GM12878 (cell line): ENCODE data around the gene ADAT3. TPM values are rescaled to one million over a fixed set of nuclear protein-coding genes. Genes with fewer than 3 reads are reported as not detected.
A peak's percentile ranks its signal among the peaks of the same experiment; 100 is the strongest.

ENCODE experiments used
- ATAC-seq: fragments of 200-7000 bp; cut with Tn5 transposase; 3 replicates; pipeline ENCODE4 v1.9.1; 2020; ENCODE audit warnings: mild to moderate bottlenecking, moderate library complexity
- BruUV-seq: library from RNA; stranded (reverse); fragments of 400-500 nt; replicated peaks from 2 replicates; lab custom pipeline; 2021; lab: Mats Ljungman, UMichigan
- CTCF ChIA-PET: fragments of 300-600 bp; sonication (Branson Sonifier 250); formaldehyde crosslinking; extraction: SDS; loops from one replicate; lab custom pipeline; 2021; ENCODE audit warnings: inconsistent platforms; lab: Yijun Ruan, JAX
- POLR2A ChIA-PET: fragments of 350-600 bp; formaldehyde crosslinking; extraction: SDS; loops from one replicate; lab custom pipeline; 2021; ENCODE audit warnings: inconsistent platforms; lab: Charles Lee
- RAD21 ChIA-PET: fragments of 300-600 bp; sonication (Branson Sonifier 250); formaldehyde crosslinking; loops from one replicate; lab custom pipeline; 2023; ENCODE audit warnings: antibody characterized with exemption; ENCODE audit not compliant: unreplicated experiment; lab: Charles Lee
- SMC1A ChIA-PET: fragments of 300-600 bp; sonication (Branson Sonifier 250); formaldehyde crosslinking; loops from one replicate; lab custom pipeline; 2023; ENCODE audit not compliant: unreplicated experiment, uncharacterized antibody; lab: Charles Lee
- DNase-seq: peaks from one replicate; pipeline ENCODE4 v3.0.0-alpha.2; 2011; ENCODE audit warnings: low read depth, low spot score
- FAIRE-seq: peaks from 3 replicates; lab custom pipeline; 2011; peaks lifted over from hg19 to GRCh38; lab: Jason Lieb, UNC
- H2AFZ ChIP-seq: 2 replicates; pipeline ENCODE4 v1.6.0; 2011; ENCODE audit warnings: low read depth, low read length, control low read depth; ENCODE audit not compliant: control insufficient read depth
- H3K27ac ChIP-seq: 2 replicates; pipeline ENCODE4 v1.5.1; 2011; ENCODE audit warnings: control low read depth; ENCODE audit not compliant: control insufficient read depth, insufficient read depth
- H3K27me3 ChIP-seq, 2 experiments: replicated peaks in 1 of 2; 2 replicates each; pipeline versions ENCODE4 v1.6.0 to v1.6.1; 2011; ENCODE audit warnings: low read length in 1 of 2; ENCODE audit not compliant: control insufficient read depth in 2 of 2, insufficient read depth in 2 of 2
- H3K36me3 ChIP-seq, 2 experiments: 2 replicates each; pipeline ENCODE4 v1.5.1; 2011; ENCODE audit warnings: low read length in 1 of 2; ENCODE audit not compliant: control insufficient read depth in 2 of 2, insufficient read depth in 2 of 2
- H3K4me1 ChIP-seq: 2 replicates; pipeline ENCODE4 v1.6.1; 2011; ENCODE audit warnings: mild to moderate bottlenecking, low read length, moderate library complexity, mixed read lengths; ENCODE audit not compliant: control insufficient read depth, insufficient read depth
- H3K4me2 ChIP-seq: 2 replicates; pipeline ENCODE4 v1.6.0; 2011; ENCODE audit warnings: control low read depth; ENCODE audit not compliant: control insufficient read depth, insufficient read depth
- H3K4me3 ChIP-seq: fragments of 200-600 bp; sonication (generic); 2 replicates; pipeline ENCODE4 v1.5.1; 2016
- H3K79me2 ChIP-seq: 2 replicates; pipeline ENCODE4 v1.6.0; 2011; ENCODE audit warnings: low read length; ENCODE audit not compliant: control insufficient read depth, insufficient read depth
- H3K9ac ChIP-seq: 2 replicates; pipeline ENCODE4 v1.8.0; 2011; ENCODE audit warnings: low read length, control low read depth, mixed read lengths; ENCODE audit not compliant: control insufficient read depth, insufficient read depth
- H3K9me3 ChIP-seq: replicated peaks from 3 replicates; pipeline ENCODE4 v1.5.1; 2011; ENCODE audit warnings: mild to moderate bottlenecking, low read length; ENCODE audit not compliant: control insufficient read depth, insufficient read depth
- H4K20me1 ChIP-seq: 2 replicates; pipeline ENCODE4 v1.6.0; 2011; ENCODE audit not compliant: control insufficient read depth, insufficient read depth
- CREB1 ChIP-seq: IDR thresholded peaks from 2 replicates; pipeline ENCODE4 v1.6.1; 2012; ENCODE audit warnings: low read depth, mild to moderate bottlenecking, inconsistent platforms
- CREM ChIP-seq: IDR thresholded peaks from 2 replicates; pipeline ENCODE4 v1.6.1; 2014; ENCODE audit warnings: antibody characterized with exemption, low read depth
- EED ChIP-seq: sonication (generic); IDR thresholded peaks from 2 replicates; pipeline ENCODE4 v1.6.1; 2016; ENCODE audit warnings: antibody characterized with exemption, low read depth
- EP300 ChIP-seq, 2 experiments: fragments of 150-350 bp in 1 of 2; IDR thresholded peaks; 2 replicates each; pipeline ENCODE4 v1.6.1; 2011 to 2012; ENCODE audit warnings: low read depth in 2 of 2, low read length in 2 of 2, borderline replicate concordance in 1 of 2, improper control_type of control experiment in 1 of 2, inconsistent platforms in 1 of 2; ENCODE audit not compliant: control insufficient read depth in 1 of 2
- FOS ChIP-seq: IDR thresholded peaks from 3 replicates; pipeline ENCODE4 v1.6.1; 2011; ENCODE audit warnings: borderline replicate concordance; ENCODE audit not compliant: insufficient read length; ENCODE audit errors: extremely low read depth
- GATAD2B ChIP-seq: fragments of 450-650 bp; conservative IDR thresholded peaks from 2 replicates; pipeline ENCODE4 v1.6.1; 2017; ENCODE audit warnings: low read depth, mild to moderate bottlenecking, moderate library complexity
- IKZF1 ChIP-seq: fragments of 450-650 bp; conservative IDR thresholded peaks from 2 replicates; pipeline ENCODE4 v1.6.1; 2017; ENCODE audit warnings: antibody characterized with exemption, mild to moderate bottlenecking
- POLR2A ChIP-seq: IDR thresholded peaks from 2 replicates; pipeline ENCODE4 v1.6.1; 2011; ENCODE audit warnings: low read depth, mild to moderate bottlenecking, low read length
- SREBF2 ChIP-seq: IDR thresholded peaks from 2 replicates; pipeline ENCODE4 v1.6.1; 2012; ENCODE audit warnings: mild to moderate bottlenecking, low read length
- SUPT20H ChIP-seq: IDR thresholded peaks from 2 replicates; pipeline ENCODE4 v1.6.1; 2011; ENCODE audit warnings: low read depth, mild to moderate bottlenecking, low read length, moderate library complexity, borderline replicate concordance; ENCODE audit not compliant: control insufficient read depth
- TBL1XR1 ChIP-seq: IDR thresholded peaks from 2 replicates; pipeline ENCODE4 v1.6.1; 2012; ENCODE audit warnings: low read depth, low read length, improper control_type of control experiment
- TCF12 ChIP-seq: IDR thresholded peaks from 2 replicates; pipeline ENCODE4 v1.6.1; 2011; ENCODE audit warnings: low read depth, mild to moderate bottlenecking, low read length
- ZZZ3 ChIP-seq: IDR thresholded peaks from 2 replicates; pipeline ENCODE4 v1.6.1; 2011; ENCODE audit warnings: low read depth; ENCODE audit not compliant: control insufficient read depth, insufficient read length
- WGBS: methylation state at CpG from one replicate; pipeline ENCODE4 v1.1.6; 2016; ENCODE audit warnings: low lambda C conversion rate; ENCODE audit not compliant: insufficient replicate concordance, insufficient coverage; ENCODE audit errors: missing lambda C conversion rate; 5-methylcytosine and 5-hydroxymethylcytosine counted together
- in situ Hi-C: fragments of 300-500 bp; cut with MboI; formaldehyde crosslinking; loops from 9 replicates; pipeline ENCODE4 v1.14.3; 2018; ENCODE audit warnings: mixed read lengths
- intact Hi-C: fragments of 100-400 bp; cut with micrococcal nuclease; formaldehyde crosslinking; loops from one replicate; pipeline ENCODE4 v1.14.2; 2022; ENCODE audit not compliant: unreplicated experiment
- polyA plus RNA-seq, 11 experiments: library from polyadenylated mRNA; depleted of rRNA in 4 of 11; unstranded in 6 of 11; stranded (reverse) in 5 of 11; fragments of >200 nt; fragmentation: Nextera tagmentation in 4 of 11; fragmentation: Illumina TruSeq in 1 of 11; extraction: Ambion mirVana in 4 of 11; extraction: Trizol in 1 of 11; gene quantifications; 1 replicate in 1 of 11; 2 replicates in 10 of 11; pipeline versions ENCODE4 v1.2.1 to v1.2.3, GENCODE V29; 2011 to 2016; ENCODE audit warnings: inconsistent platforms in 2 of 11, missing spikeins in 2 of 11, low read depth in 1 of 11
- total RNA-seq, 4 experiments: library from RNA; depleted of rRNA in 3 of 4; stranded (reverse); fragments of >200 nt in 3 of 4; fragmentation: Illumina TruSeq in 1 of 4; extraction: Trizol in 1 of 4; gene quantifications; 2 replicates each; pipeline versions ENCODE4 v1.2.1 to v1.2.3, GENCODE V29; 2013 to 2021
- TF ChIP-seq, protein P1 (sequence below): fragments of 450-650 bp; IDR thresholded peaks from 2 replicates; pipeline ENCODE4 v1.6.1; 2017; ENCODE audit warnings: borderline replicate concordance
- TF ChIP-seq, protein P2 (sequence below): IDR thresholded peaks from 2 replicates; pipeline ENCODE4 v1.6.1; 2011; ENCODE audit warnings: low read depth, mild to moderate bottlenecking, low read length, moderate library complexity, borderline replicate concordance; ENCODE audit errors: extremely low read depth
- TF ChIP-seq, protein P3 (sequence below): fragments of 450-650 bp; IDR thresholded peaks from 2 replicates; pipeline ENCODE4 v1.6.1; 2017; ENCODE audit warnings: low read depth, mild to moderate bottlenecking, moderate library complexity
- TF ChIP-seq, protein P4 (sequence below): IDR thresholded peaks from 2 replicates; pipeline ENCODE4 v1.6.1; 2012; ENCODE audit warnings: low read depth, low read length, improper control_type of control experiment

The ADAT3 gene
- total and polyA plus RNA-seq, 10 of the 15 experiments (the other 5 are each of a cell fraction or from before 2014, with no cell fraction given): 0.27 to 11.8 (median 7.7) TPM; not detected in 3

DNA sequence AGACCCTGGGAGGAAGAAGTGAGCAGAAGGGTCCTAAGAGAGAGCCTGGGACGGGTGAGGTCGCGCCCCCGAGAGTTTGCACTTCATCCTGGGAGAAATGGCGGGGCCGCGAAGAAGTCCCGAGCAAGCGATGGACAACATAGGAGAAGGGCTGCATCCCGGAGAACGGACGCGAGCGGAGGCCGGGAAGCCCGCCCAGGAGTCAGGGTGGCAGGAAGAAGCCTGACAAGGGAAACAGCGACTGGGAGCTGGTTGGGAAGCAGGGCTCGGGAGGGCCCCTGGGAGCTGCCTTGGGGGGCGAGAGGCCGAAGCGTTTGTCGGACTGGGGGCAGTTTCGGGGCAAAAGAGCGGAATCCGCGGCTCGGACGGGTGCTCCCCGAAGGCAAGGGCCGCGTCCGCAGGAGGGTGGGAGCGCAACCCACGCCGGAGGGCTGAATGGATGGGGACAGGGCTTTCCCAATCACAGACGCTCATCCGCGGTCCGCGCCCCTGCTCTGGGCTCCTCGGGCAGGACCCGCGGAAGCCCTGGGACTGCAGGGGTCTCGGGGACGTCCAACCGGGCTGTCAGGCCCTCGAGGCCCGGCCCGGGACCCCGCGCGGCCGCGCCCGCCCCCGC lies 20.4 kb upstream of the ADAT3 start:
- WGBS: 0% methylated on average over 44 of the region's 56 CpGs
- no peak for FAIRE-seq
- no peaks in the 10 kb centered on the region for H3K27me3 ChIP-seq
- no peak overlapping the region; the same call in 1 of the 2 replicates for H2AFZ ChIP-seq
- in situ Hi-C loops: no loop called here
- intact Hi-C loops: no loop called here
- H3K27ac ChIP-seq: peak overlapping the region; percentile 82
- H3K4me3 ChIP-seq: peak overlapping the region; percentile 99
- H3K9ac ChIP-seq: peak overlapping the region; percentile 96
- peaks cover 34% of the 10 kb centered on the region for H3K79me2 ChIP-seq
- BruUV-seq: no TSS peak
- peaks cover 9% of the 10 kb centered on the region; the same call in 1 of the 2 replicates for H4K20me1 ChIP-seq
- POLR2A ChIA-PET: interaction anchor here (0.6 to 2.7 kb wide), 9 partner anchors 8 to 1012 kb away, joined by 3 to 12 read pairs (median 5); no protein-coding TSS in a partner anchor
- peak overlapping the region; percentile 86 for H3K4me2 ChIP-seq
- H3K36me3 ChIP-seq: peaks cover 0 to 6% of the 10 kb centered on the region in 2 experiments; a peak in 2 of 4 replicates
- SMC1A ChIA-PET: interaction anchor here (2.0 kb wide), 1 partner anchor 20 kb away, joined by 6 read pairs; no protein-coding TSS in a partner anchor
- peak; percentile 8 for ATAC-seq
- peaks cover 21% of the 10 kb centered on the region for H3K4me1 ChIP-seq
- CTCF ChIA-PET: interaction anchor here (1.1 to 2.4 kb wide), 4 partner anchors 12 to 59 kb away, joined by 3 to 7 read pairs (median 4); no protein-coding TSS in a partner anchor
- no peak for DNase-seq
- no peaks in the 10 kb centered on the region for H3K9me3 ChIP-seq
- RAD21 ChIA-PET: interaction anchor here (0.6 to 1.5 kb wide), 3 partner anchors 9 to 20 kb away, joined by 3 to 7 read pairs (median 3); no protein-coding TSS in a partner anchor
- no peak for TF ChIP-seq SREBF2
- TF ChIP-seq IKZF1: 0 out of 2 replicates have a peak, but pooled peaks have one; percentile 18
- no peak for TF ChIP-seq TCF12
- TF ChIP-seq SUPT20H: no peak
- TF ChIP-seq, protein P1, sequence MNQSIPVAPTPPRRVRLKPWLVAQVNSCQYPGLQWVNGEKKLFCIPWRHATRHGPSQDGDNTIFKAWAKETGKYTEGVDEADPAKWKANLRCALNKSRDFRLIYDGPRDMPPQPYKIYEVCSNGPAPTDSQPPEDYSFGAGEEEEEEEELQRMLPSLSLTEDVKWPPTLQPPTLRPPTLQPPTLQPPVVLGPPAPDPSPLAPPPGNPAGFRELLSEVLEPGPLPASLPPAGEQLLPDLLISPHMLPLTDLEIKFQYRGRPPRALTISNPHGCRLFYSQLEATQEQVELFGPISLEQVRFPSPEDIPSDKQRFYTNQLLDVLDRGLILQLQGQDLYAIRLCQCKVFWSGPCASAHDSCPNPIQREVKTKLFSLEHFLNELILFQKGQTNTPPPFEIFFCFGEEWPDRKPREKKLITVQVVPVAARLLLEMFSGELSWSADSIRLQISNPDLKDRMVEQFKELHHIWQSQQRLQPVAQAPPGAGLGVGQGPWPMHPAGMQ: no peak
- TF ChIP-seq EED: no peak
- peak; percentile 67 for TF ChIP-seq POLR2A
- TF ChIP-seq FOS: no peak
- TF ChIP-seq CREM: no peak
- no peak for TF ChIP-seq CREB1
- TF ChIP-seq EP300 (IDR thresholded peaks at IDR 0.05; ENCODE audit: borderline replicate concordance in 1 of 2, control insufficient read depth in 1 of 2, low read depth in 2 of 2, low read length in 2 of 2): no peak
- TF ChIP-seq, protein P2, sequence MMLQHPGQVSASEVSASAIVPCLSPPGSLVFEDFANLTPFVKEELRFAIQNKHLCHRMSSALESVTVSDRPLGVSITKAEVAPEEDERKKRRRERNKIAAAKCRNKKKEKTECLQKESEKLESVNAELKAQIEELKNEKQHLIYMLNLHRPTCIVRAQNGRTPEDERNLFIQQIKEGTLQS: no peak
- TF ChIP-seq ZZZ3: no peak
- TF ChIP-seq, protein P3, sequence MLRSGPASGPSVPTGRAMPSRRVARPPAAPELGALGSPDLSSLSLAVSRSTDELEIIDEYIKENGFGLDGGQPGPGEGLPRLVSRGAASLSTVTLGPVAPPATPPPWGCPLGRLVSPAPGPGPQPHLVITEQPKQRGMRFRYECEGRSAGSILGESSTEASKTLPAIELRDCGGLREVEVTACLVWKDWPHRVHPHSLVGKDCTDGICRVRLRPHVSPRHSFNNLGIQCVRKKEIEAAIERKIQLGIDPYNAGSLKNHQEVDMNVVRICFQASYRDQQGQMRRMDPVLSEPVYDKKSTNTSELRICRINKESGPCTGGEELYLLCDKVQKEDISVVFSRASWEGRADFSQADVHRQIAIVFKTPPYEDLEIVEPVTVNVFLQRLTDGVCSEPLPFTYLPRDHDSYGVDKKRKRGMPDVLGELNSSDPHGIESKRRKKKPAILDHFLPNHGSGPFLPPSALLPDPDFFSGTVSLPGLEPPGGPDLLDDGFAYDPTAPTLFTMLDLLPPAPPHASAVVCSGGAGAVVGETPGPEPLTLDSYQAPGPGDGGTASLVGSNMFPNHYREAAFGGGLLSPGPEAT: peak; percentile 18; the same call in 1 of the 2 replicates
- 0 out of 2 replicates have a peak, but pooled peaks have one; percentile 35 for TF ChIP-seq GATAD2B
- TF ChIP-seq TBL1XR1: no peak
- TF ChIP-seq, protein P4, sequence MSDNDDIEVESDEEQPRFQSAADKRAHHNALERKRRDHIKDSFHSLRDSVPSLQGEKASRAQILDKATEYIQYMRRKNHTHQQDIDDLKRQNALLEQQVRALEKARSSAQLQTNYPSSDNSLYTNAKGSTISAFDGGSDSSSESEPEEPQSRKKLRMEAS: no peak
